Right atrium auricular region (tissue), 2 donors: Measurements from ENCODE around the gene RALA. TPM values are rescaled to one million over a fixed set of nuclear protein-coding genes. Genes with fewer than 3 reads are reported as not detected.

Source experiments
- DNase-seq: peaks from one replicate; pipeline ENCODE4 v3.0.0-alpha.2; 2019; ENCODE audit warnings: low spot score
- H3K27ac ChIP-seq, 2 donors: fragments of 200-600 bp; sonication (generic); 1 replicate in 1 of 2; 2 replicates in 1 of 2; pipeline ENCODE4 v1.5.1; 2016 to 2019
- H3K27me3 ChIP-seq, 2 donors: fragments of 200-600 bp; sonication (generic); one replicate each; pipeline versions ENCODE4 v1.5.1 to v1.6.0; 2017 to 2019
- H3K36me3 ChIP-seq: fragments of 200-600 bp; sonication (generic); one replicate; pipeline ENCODE4 v1.5.1; 2016
- H3K4me1 ChIP-seq, 2 donors: fragments of 200-600 bp; sonication (generic); one replicate each; pipeline versions ENCODE4 v1.5.1 to v1.6.0; 2017 to 2019
- H3K4me3 ChIP-seq, 2 donors: fragments of 200-600 bp; sonication (generic); 1 replicate in 1 of 2; 2 replicates in 1 of 2; pipeline ENCODE4 v1.5.1; 2017 to 2019; ENCODE audit warnings: mild to moderate bottlenecking in 1 of 2, moderate library complexity in 1 of 2
- H3K9me3 ChIP-seq, 2 donors: fragments of 200-600 bp; sonication (generic); one replicate each; pipeline ENCODE4 v1.5.1; 2019
- CTCF ChIP-seq, 2 donors: fragments of 200-600 bp; sonication (generic); IDR thresholded peaks; one replicate each; pipeline ENCODE4 v1.5.1; 2019; ENCODE audit warnings: antibody characterized with exemption in 2 of 2
- total RNA-seq, 2 donors: library from RNA; depleted of rRNA; stranded (reverse); fragments of >200 nt; gene quantifications; one replicate each; pipeline ENCODE4 v1.1.0, GENCODE V29; 2016

Gene RALA
- total RNA-seq, 2 donors from 2014 or later: 13.2 to 14.0 TPM

- TF ChIP-seq CTCF (IDR thresholded peaks at IDR 0.05): no peak
- H3K4me3 ChIP-seq: no peak overlapping the region
- no peak for DNase-seq
- H3K27me3 ChIP-seq: no peaks in the 10 kb centered on the region
- H3K4me1 ChIP-seq: no peaks in the 10 kb centered on the region
- no peaks in the 10 kb centered on the region for H3K9me3 ChIP-seq
- no peaks in the 10 kb centered on the region for H3K36me3 ChIP-seq
- H3K27ac ChIP-seq: no peak overlapping the region
These were observed 98.7 kb downstream of the RALA start for GRCh38 chr7:39721919-39722597.

- H3K27ac ChIP-seq: no peak overlapping the region
- DNase-seq: no peak
- no peak for TF ChIP-seq CTCF (IDR thresholded peaks at IDR 0.05)
- H3K4me1 ChIP-seq: peaks cover 0 to 2% of the 10 kb centered on the region in 2 donors
- H3K4me3 ChIP-seq: no peak overlapping the region
- no peaks in the 10 kb centered on the region for H3K36me3 ChIP-seq
- H3K27me3 ChIP-seq: no peaks in the 10 kb centered on the region
- no peaks in the 10 kb centered on the region for H3K9me3 ChIP-seq
These were observed 104.0 kb downstream of the RALA start for GRCh38 chr7:39727231-39728012.

- no peaks in the 10 kb centered on the region for H3K9me3 ChIP-seq
- H3K4me3 ChIP-seq: peak overlapping the region; percentile 60 to 63
- peaks cover 0 to 31% of the 10 kb centered on the region in 2 donors for H3K4me1 ChIP-seq
- no peaks in the 10 kb centered on the region for H3K27me3 ChIP-seq
- no peaks in the 10 kb centered on the region for H3K36me3 ChIP-seq
- H3K27ac ChIP-seq: peak overlapping the region; percentile 66 to 76
- DNase-seq: peak; percentile 96
- TF ChIP-seq CTCF (IDR thresholded peaks at IDR 0.05): no peak
These were observed 109.7 kb downstream of the RALA start for GRCh38 chr7:39732837-39733804.

GRCh38 chr7:39733881-39734632 lies 110.7 kb downstream of the RALA start:
- Histone ChIP-seq H3K27ac (peak overlapping the region; percentile 66 to 76), H3K4me1 (peaks cover 0 to 31% of the 10 kb centered on the region in 2 donors), H3K36me3 (no peaks in the 10 kb centered on the region), H3K9me3 (no peaks in the 10 kb centered on the region), H3K27me3 (no peaks in the 10 kb centered on the region), H3K4me3 (peak overlapping the region; percentile 60 to 63)
- no peak for DNase-seq
- no peak for TF ChIP-seq CTCF (IDR thresholded peaks at IDR 0.05)

GRCh38 chr7:39734633-39735004 lies 111.2 kb downstream of the RALA start:
- H3K4me1 ChIP-seq: peaks cover 0 to 31% of the 10 kb centered on the region in 2 donors
- H3K27ac ChIP-seq: no peak overlapping the region
- no peaks in the 10 kb centered on the region for H3K27me3 ChIP-seq
- H3K9me3 ChIP-seq: no peaks in the 10 kb centered on the region
- TF ChIP-seq CTCF (IDR thresholded peaks at IDR 0.05): no peak
- H3K36me3 ChIP-seq: no peaks in the 10 kb centered on the region
- H3K4me3 ChIP-seq: peak overlapping the region in 1 of 2 donors; percentile 60
- DNase-seq: no peak
